Iris pigment epithelial cell (primary cell): Measurements from ENCODE around the gene SYDE1.

Source experiments
- DNase-seq: peaks from one replicate; pipeline ENCODE4 v3.0.0-alpha.2; 2011; ENCODE audit warnings: low read depth

Gene SYDE1

GRCh38 chr19:15124572-15125231, 17.5 kb downstream of the SYDE1 start:
- DNase-seq: no peak

- peak; percentile 97 for DNase-seq
Measured at GRCh38 chr19:15125232-15126067, 18.2 kb downstream of the SYDE1 start.

GRCh38 chr19:15126131-15126910, 19.1 kb downstream of the SYDE1 start:
- DNase-seq: no peak

- DNase-seq: no peak
Measured at GRCh38 chr19:15128162-15128770, 21.1 kb downstream of the SYDE1 start.

- DNase-seq: no peak
Measured at GRCh38 chr19:15129856-15130585, 22.8 kb downstream of the SYDE1 start.

GRCh38 chr19:15136234-15136954, 29.2 kb downstream of the SYDE1 start:
- peak; percentile 75 for DNase-seq

GRCh38 chr19:15137777-15138176, 30.6 kb downstream of the SYDE1 start:
- peak; percentile 53 for DNase-seq

- no peak for DNase-seq
Measured at GRCh38 chr19:15138427-15138826, 31.2 kb downstream of the SYDE1 start.

- no peak for DNase-seq
Measured at GRCh38 chr19:15141143-15141542, 33.9 kb downstream of the SYDE1 start.

GRCh38 chr19:15142313-15142712, 35.1 kb downstream of the SYDE1 start:
- DNase-seq: no peak

- DNase-seq: peak; percentile 30
Measured at GRCh38 chr19:15144046-15144646, 36.9 kb downstream of the SYDE1 start.

- DNase-seq: no peak
Measured at GRCh38 chr19:15147090-15147489, 39.9 kb downstream of the SYDE1 start.

GRCh38 chr19:15149737-15150136, 42.5 kb downstream of the SYDE1 start:
- no peak for DNase-seq

GRCh38 chr19:15154002-15154612, 46.9 kb downstream of the SYDE1 start:
- peak; percentile 60 for DNase-seq

GRCh38 chr19:15155296-15155695, 48.1 kb downstream of the SYDE1 start:
- no peak for DNase-seq

- DNase-seq: no peak
Measured at GRCh38 chr19:15156391-15156790, 49.2 kb downstream of the SYDE1 start.

- DNase-seq: peak; percentile 23
Measured at GRCh38 chr19:15159251-15159650, 52.0 kb downstream of the SYDE1 start.

- peak; percentile 33 for DNase-seq
Measured at GRCh38 chr19:15161028-15161984, 54.1 kb downstream of the SYDE1 start.
